Choroid plexus epithelial cell (primary cell): ENCODE data around the gene UMPS.
A peak's percentile ranks its signal among the peaks of the same experiment; 100 is the strongest.

Experiments
- DNase-seq: peaks from one replicate; pipeline ENCODE4 v3.0.0-alpha.2; 2010; ENCODE audit warnings: low read depth
- H3K4me3 ChIP-seq: 2 replicates; pipeline ENCODE4 v1.5.1; 2011; ENCODE audit warnings: low read depth, mild to moderate bottlenecking, control low read depth, low read length, moderate library complexity
- CTCF ChIP-seq: conservative IDR thresholded peaks from 2 replicates; pipeline ENCODE4 v1.5.1; 2011; ENCODE audit warnings: low read depth, mild to moderate bottlenecking, control low read depth, inconsistent platforms, low read length, moderate library complexity

Gene UMPS

GRCh38 chr3:124772081-124772831 lies 42.0 kb downstream of the UMPS start:
- peak; percentile 42 for DNase-seq
- TF ChIP-seq CTCF, result no peak
- no peak overlapping the region for H3K4me3 ChIP-seq

- no peak for DNase-seq
- TF ChIP-seq CTCF, result no peak
- no peak overlapping the region for H3K4me3 ChIP-seq
Observed at GRCh38 chr3:124773351-124774326, 43.4 kb downstream of the UMPS start.

GRCh38 chr3:124774327-124774718 lies 44.1 kb downstream of the UMPS start:
- TF ChIP-seq CTCF, result no peak
- DNase-seq, result peak; percentile 57
- H3K4me3 ChIP-seq, result no peak overlapping the region

GRCh38 chr3:124774841-124775402 lies 44.7 kb downstream of the UMPS start:
- no peak overlapping the region for H3K4me3 ChIP-seq

GRCh38 chr3:124775877-124776276 lies 45.6 kb downstream of the UMPS start:
- H3K4me3 ChIP-seq, result no peak overlapping the region
- TF ChIP-seq CTCF, result no peak
- DNase-seq, result no peak

More at GRCh38 chr3:124774841-124775402, 44.7 kb downstream of the UMPS start:
- DNase-seq, result no peak
- no peak for TF ChIP-seq CTCF

- no peak overlapping the region for H3K4me3 ChIP-seq
- DNase-seq, result no peak
- TF ChIP-seq CTCF, result no peak
Observed at GRCh38 chr3:124776856-124777255, 46.6 kb downstream of the UMPS start.
